GM06990 (cell line): Measurements from ENCODE around the gene ISL2.

Source experiments
- DNase-seq: peaks from one replicate; pipeline ENCODE4 v3.0.0-alpha.2; 2011; ENCODE audit not compliant: insufficient read length; ENCODE audit errors: extremely low read depth
- H3K27me3 ChIP-seq: replicated peaks from 2 replicates; pipeline ENCODE4 v1.6.0; 2011; ENCODE audit warnings: low read length; ENCODE audit not compliant: control insufficient read depth, insufficient read depth
- H3K36me3 ChIP-seq: 2 replicates; pipeline ENCODE4 v1.5.1; 2011; ENCODE audit warnings: low read length; ENCODE audit not compliant: control insufficient read depth, insufficient read depth
- H3K4me3 ChIP-seq: replicated peaks from 2 replicates; pipeline ENCODE4 v1.5.1; 2011; ENCODE audit warnings: low read depth, mild to moderate bottlenecking, control low read depth, low read length
- CTCF ChIP-seq: IDR thresholded peaks from 2 replicates; pipeline ENCODE4 v1.5.1; 2011; ENCODE audit warnings: low read length, control low read depth, mild to moderate bottlenecking, inconsistent platforms; ENCODE audit not compliant: insufficient read depth, poor library complexity, severe bottlenecking

ISL2 gene

GRCh38 chr15:76353903-76354302 is 17.3 kb downstream of the ISL2 start:
- Histone ChIP-seq H3K36me3 (no peaks in the 10 kb centered on the region), H3K27me3 (no peaks in the 10 kb centered on the region), H3K4me3 (no peak overlapping the region)
- DNase-seq, result no peak
- no peak for TF ChIP-seq CTCF

- no peaks in the 10 kb centered on the region for H3K36me3 ChIP-seq
- H3K4me3 ChIP-seq, result no peak overlapping the region
- TF ChIP-seq CTCF, result no peak
- H3K27me3 ChIP-seq, result no peaks in the 10 kb centered on the region
- DNase-seq, result no peak
Measured at GRCh38 chr15:76354823-76355440, 18.4 kb downstream of the ISL2 start.

- no peaks in the 10 kb centered on the region for H3K36me3 ChIP-seq
- no peak for TF ChIP-seq CTCF
- H3K27me3 ChIP-seq, result no peaks in the 10 kb centered on the region
- no peak for DNase-seq
- H3K4me3 ChIP-seq, result no peak overlapping the region
Measured at GRCh38 chr15:76358453-76358852, 21.9 kb downstream of the ISL2 start.

GRCh38 chr15:76359152-76359551 is 22.6 kb downstream of the ISL2 start:
- no peak for DNase-seq
- no peaks in the 10 kb centered on the region for H3K27me3 ChIP-seq
- no peak for TF ChIP-seq CTCF
- no peak overlapping the region for H3K4me3 ChIP-seq
- no peaks in the 10 kb centered on the region for H3K36me3 ChIP-seq

- TF ChIP-seq CTCF, result no peak
- H3K4me3 ChIP-seq, result no peak overlapping the region
- no peak for DNase-seq
- H3K27me3 ChIP-seq, result no peaks in the 10 kb centered on the region
- H3K36me3 ChIP-seq, result no peaks in the 10 kb centered on the region
Measured at GRCh38 chr15:76360416-76360815, 23.8 kb downstream of the ISL2 start.

GRCh38 chr15:76363251-76363650 is 26.7 kb downstream of the ISL2 start:
- DNase-seq, result no peak
- Histone ChIP-seq H3K27me3 (no peaks in the 10 kb centered on the region), H3K36me3 (no peaks in the 10 kb centered on the region), H3K4me3 (no peak overlapping the region)
- TF ChIP-seq CTCF, result no peak
